Endothelial cell of umbilical vein (primary cell): ENCODE data around the gene LLGL2. TPM values are rescaled to one million over a fixed set of nuclear protein-coding genes. Genes with fewer than 3 reads are reported as not detected.

Experiments
- BruUV-seq: library from RNA; stranded (reverse); fragments of 400-500 nt; replicated peaks from 2 replicates; lab custom pipeline; 2021; lab: Mats Ljungman, UMichigan
- CTCF ChIA-PET: fragments of 300-600, 350-600 bp; sonication (Branson Sonifier 250); formaldehyde crosslinking; loops from one replicate; lab custom pipeline; 2021; ENCODE audit warnings: antibody characterized with exemption, inconsistent platforms; lab: Charles Lee
- POLR2A ChIA-PET: fragments of 300-600, 350-600 bp; sonication (Branson Sonifier 250); formaldehyde crosslinking; loops from one replicate; lab custom pipeline; 2021; ENCODE audit warnings: antibody characterized with exemption, inconsistent platforms; lab: Charles Lee
- DNase-seq: peaks from one replicate; pipeline ENCODE4 v3.0.0-alpha.2; 2011; ENCODE audit warnings: low read depth, low spot score
- FAIRE-seq: peaks from 2 replicates; lab custom pipeline; 2011; peaks lifted over from hg19 to GRCh38; lab: Jason Lieb, UNC
- H2AFZ ChIP-seq: 2 replicates; pipeline ENCODE4 v1.6.0; 2012; ENCODE audit warnings: low read depth, low read length, control low read depth, inconsistent platforms
- H3K27ac ChIP-seq: 2 replicates; pipeline ENCODE4 v1.5.1; 2011; ENCODE audit warnings: low read depth, mild to moderate bottlenecking, control low read depth, low read length, moderate library complexity; ENCODE audit not compliant: insufficient read depth
- H3K27me3 ChIP-seq, 2 experiments: 2 replicates each; pipeline versions ENCODE4 v1.6.0 to v1.6.1; 2011; ENCODE audit warnings: low read length in 2 of 2, mixed read lengths in 1 of 2; ENCODE audit not compliant: control insufficient read depth in 2 of 2, insufficient read depth in 2 of 2
- H3K36me3 ChIP-seq, 2 experiments: 2 replicates in 1 of 2; 3 replicates in 1 of 2; pipeline ENCODE4 v1.5.1; 2011; ENCODE audit warnings: low read length in 2 of 2, mild to moderate bottlenecking in 1 of 2, moderate library complexity in 1 of 2; ENCODE audit not compliant: control insufficient read depth in 2 of 2, insufficient read depth in 2 of 2; ENCODE audit errors: extremely low read depth in 1 of 2
- H3K4me1 ChIP-seq: 3 replicates; pipeline ENCODE4 v1.5.1; 2011; ENCODE audit warnings: mild to moderate bottlenecking, low read length; ENCODE audit not compliant: control insufficient read depth, insufficient read depth; ENCODE audit errors: extremely low read depth
- H3K4me2 ChIP-seq: 2 replicates; pipeline ENCODE4 v1.6.1; 2011; ENCODE audit warnings: low read length, control low read depth, mixed read lengths; ENCODE audit not compliant: insufficient read depth
- H3K4me3 ChIP-seq, 3 experiments: fragments of 200-600 bp in 1 of 3; sonication (generic), shearing (Covaris generic) in 1 of 3; replicated peaks in 1 of 3; 2 replicates each; pipeline ENCODE4 v1.5.1; 2011 to 2016; ENCODE audit warnings: control low read depth in 3 of 3, low read length in 3 of 3, mild to moderate bottlenecking in 2 of 3, inconsistent platforms in 1 of 3, low read depth in 1 of 3, moderate library complexity in 1 of 3; ENCODE audit not compliant: insufficient read depth in 1 of 3
- H3K79me2 ChIP-seq: 2 replicates; pipeline ENCODE4 v1.6.0; 2012; ENCODE audit warnings: low read length, inconsistent platforms; ENCODE audit not compliant: control insufficient read depth, insufficient read depth
- H3K9ac ChIP-seq: replicated peaks from 2 replicates; pipeline ENCODE3; 2011; ENCODE audit warnings: low read length, control low read depth; ENCODE audit not compliant: insufficient read depth; ENCODE audit errors: extremely low read depth
- H3K9me1 ChIP-seq: replicated peaks from 3 replicates; pipeline ENCODE4 v1.6.0; 2011; ENCODE audit warnings: mild to moderate bottlenecking, low read length; ENCODE audit not compliant: control insufficient read depth, insufficient read depth; ENCODE audit errors: extremely low read depth
- H3K9me3 ChIP-seq: replicated peaks from 2 replicates; pipeline ENCODE4 v1.5.1; 2012; ENCODE audit warnings: low read length, inconsistent platforms; ENCODE audit not compliant: control insufficient read depth, insufficient read depth
- H4K20me1 ChIP-seq: replicated peaks from 2 replicates; pipeline ENCODE3; 2011; ENCODE audit warnings: mild to moderate bottlenecking, low read length; ENCODE audit not compliant: control insufficient read depth, insufficient read depth; ENCODE audit errors: extremely low read depth
- CTCF ChIP-seq, 2 donors: IDR thresholded peaks; 1 replicate in 1 of 2; 2 replicates in 1 of 2; pipeline ENCODE4 v1.5.1; 2011; ENCODE audit warnings: low read length in 2 of 2, mild to moderate bottlenecking in 2 of 2, moderate library complexity in 2 of 2, control low read depth in 1 of 2, inconsistent platforms in 1 of 2, low read depth in 1 of 2; ENCODE audit not compliant: insufficient read depth in 1 of 2; ENCODE audit errors: extremely low read depth in 1 of 2
- EZH2 ChIP-seq: IDR thresholded peaks from 2 replicates; pipeline ENCODE4 v1.6.1; 2012; ENCODE audit warnings: borderline replicate concordance, low read depth, mild to moderate bottlenecking, moderate library complexity, low read length, inconsistent platforms; ENCODE audit not compliant: severe bottlenecking
- FOS ChIP-seq: IDR thresholded peaks from 2 replicates; pipeline ENCODE4 v1.6.1; 2011; ENCODE audit warnings: mild to moderate bottlenecking, low read length, moderate library complexity, borderline replicate concordance; ENCODE audit not compliant: insufficient read depth
- GATA2 ChIP-seq: IDR thresholded peaks from 2 replicates; pipeline ENCODE4 v1.7.0; 2011; ENCODE audit warnings: low read depth, mild to moderate bottlenecking, moderate library complexity, mixed read lengths, low read length; ENCODE audit not compliant: insufficient read length, insufficient read depth
- JUN ChIP-seq: IDR thresholded peaks from 2 replicates; pipeline ENCODE4 v1.6.1; 2011; ENCODE audit warnings: borderline replicate concordance, low read depth; ENCODE audit not compliant: insufficient read length, insufficient read depth
- MAX ChIP-seq: IDR thresholded peaks from 2 replicates; pipeline ENCODE4 v1.6.1; 2011; ENCODE audit not compliant: insufficient read depth, insufficient read length
- MYC ChIP-seq: IDR thresholded peaks from one replicate; pipeline ENCODE4 v1.6.1; 2011; ENCODE audit warnings: mild to moderate bottlenecking, low read depth, low read length
- POLR2A ChIP-seq: IDR thresholded peaks from 2 replicates; pipeline ENCODE4 v1.6.1; 2012; ENCODE audit warnings: low read depth, mild to moderate bottlenecking, control low read depth, low read length
- POLR2AphosphoS5 ChIP-seq: IDR thresholded peaks from 2 replicates; pipeline ENCODE4 v1.6.1; 2012; ENCODE audit warnings: low read depth, mild to moderate bottlenecking, control low read depth, low read length, moderate library complexity; ENCODE audit not compliant: insufficient read depth
- dilution Hi-C: fragments of 300-500 bp; cut with MboI; formaldehyde crosslinking; loops from one replicate; pipeline ENCODE4 v1.15.0; 2019; ENCODE audit warnings: low sequenced_read_pairs; ENCODE audit not compliant: extremely low pct_ligation_motif_present
- intact Hi-C: fragments of 100-400 bp; cut with micrococcal nuclease; formaldehyde crosslinking; loops from one replicate; pipeline ENCODE4 v1.10.0; 2022
- polyA plus RNA-seq, 4 experiments: library from polyadenylated mRNA; depleted of rRNA in 3 of 4; stranded (reverse) in 3 of 4; unstranded in 1 of 4; fragments of >200 nt; gene quantifications; 2 replicates each; pipeline versions ENCODE4 v1.2.1 to v1.2.3, GENCODE V29; 2011 to 2012; ENCODE audit warnings: missing spikeins in 1 of 4
- total RNA-seq: library from RNA; stranded (reverse); gene quantifications from 2 replicates; pipeline ENCODE4 v1.2.3, GENCODE V29; 2021

Gene LLGL2
- total and polyA plus RNA-seq, 2 donors (not counting 3 experiments of a cell fraction or from before 2014, with no cell fraction given) = 5.3 to 5.4 TPM

DNA sequence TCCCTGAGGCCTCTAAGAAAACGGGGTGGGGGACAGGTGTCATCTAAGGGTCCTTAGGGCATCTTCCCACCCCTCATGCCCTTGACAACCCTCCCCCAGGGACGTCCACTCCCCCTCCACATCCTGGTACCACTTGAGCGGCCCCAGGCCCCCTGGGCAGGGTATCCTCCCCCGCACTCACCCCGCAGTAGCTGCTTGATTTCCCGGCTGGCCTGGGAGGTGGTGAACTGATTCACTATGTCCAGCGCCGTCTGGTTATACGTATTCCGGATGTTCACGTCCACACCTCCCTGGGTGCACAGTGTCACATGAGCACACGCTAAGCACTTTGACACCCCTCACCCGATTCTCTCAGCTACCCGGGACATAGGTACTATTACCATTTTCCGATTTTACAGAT lies 19.9 kb upstream of the LLGL2 start:
- Histone ChIP-seq H3K79me2 (no peaks in the 10 kb centered on the region), H3K27me3 (no peaks in the 10 kb centered on the region), H2AFZ (no peak overlapping the region), H3K4me3 (no peak overlapping the region), H3K27ac (no peak overlapping the region), H3K4me1 (peaks cover 16% of the 10 kb centered on the region), H3K9me3 (no peaks in the 10 kb centered on the region), H4K20me1 (no peaks in the 10 kb centered on the region), H3K4me2 (no peak overlapping the region), H3K9me1 (no peaks in the 10 kb centered on the region), H3K9ac (no peak overlapping the region), H3K36me3 (peaks cover 0 to 29% of the 10 kb centered on the region in 2 experiments)
- TF ChIP-seq GATA2 = no peak
- TF ChIP-seq MYC = no peak
- no peak for TF ChIP-seq CTCF (IDR thresholded peaks at IDR 0.05; ENCODE audit: extremely low read depth in 1 of 2, insufficient read depth in 1 of 2, low read depth in 1 of 2, low read length in 2 of 2)
- no peak for TF ChIP-seq POLR2AphosphoS5
- no peak for TF ChIP-seq FOS
- TF ChIP-seq EZH2 = no peak
- TF ChIP-seq JUN = no peak
- TF ChIP-seq POLR2A = no peak
- no peak for TF ChIP-seq MAX
- FAIRE-seq (no peak), DNase-seq (no peak)
- dilution Hi-C loops (no loop called here), intact Hi-C loops (no loop called here)
- ChIA-PET POLR2A (no interaction called here), CTCF (interaction anchor here (1.5 kb wide), 1 partner anchor 11 kb away, joined by 7 read pairs; the partner anchor contains the start of gene TSEN54)
- no TSS peak for BruUV-seq
